HG03432 (cell line): ENCODE measurements around the gene KCTD3.

Experiments used
- ATAC-seq: cut with Tn5 transposase; IDR thresholded peaks from one replicate; pipeline ENCODE4 v1.9.1; 2021; ENCODE audit warnings: mild to moderate bottlenecking, moderate library complexity; ENCODE audit not compliant: unreplicated experiment

Gene KCTD3

DNA sequence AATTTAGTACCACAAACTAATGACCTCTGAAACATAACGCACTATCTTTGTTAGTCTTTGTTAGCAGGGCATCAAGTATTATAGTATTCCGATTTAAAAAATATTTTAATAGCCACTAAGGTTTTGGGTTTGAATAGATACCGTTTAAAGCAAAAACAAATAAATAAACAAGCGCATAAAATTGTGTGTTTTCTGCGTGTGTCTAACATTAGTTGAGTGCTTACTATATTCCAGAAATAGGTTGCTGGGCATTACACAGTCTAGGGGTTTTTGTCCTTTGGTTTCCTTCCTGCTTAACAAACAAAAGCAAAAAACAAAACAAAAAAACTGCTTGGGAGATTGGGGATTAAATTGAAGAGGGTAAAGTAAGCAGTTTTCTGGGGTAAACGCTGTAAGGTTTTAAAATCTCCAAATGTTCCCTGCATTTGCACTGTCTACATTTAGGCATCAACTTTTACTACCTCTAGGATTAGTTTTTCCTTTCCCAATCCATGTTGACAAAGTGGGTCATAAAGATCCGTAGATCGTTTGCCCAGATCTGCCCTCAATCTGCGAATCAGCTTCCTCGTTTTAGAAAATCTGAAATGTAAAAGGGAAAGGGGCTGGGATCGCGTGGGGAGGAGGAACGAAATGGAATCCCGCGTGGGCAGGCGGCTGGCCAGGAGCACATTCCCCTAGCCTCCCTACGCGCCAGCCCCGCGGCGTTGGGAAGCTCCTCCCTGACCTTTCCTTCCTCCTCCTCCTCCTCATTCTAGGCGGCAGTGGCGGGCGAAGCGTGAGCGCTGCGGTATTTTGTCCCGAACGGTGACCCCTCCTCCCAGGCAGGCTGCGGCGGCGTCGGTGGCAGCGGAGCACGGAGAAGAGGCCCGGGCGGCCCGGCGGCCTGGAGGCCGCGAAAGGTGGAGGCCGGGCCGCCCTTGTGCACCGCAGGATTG lies at the start of gene KCTD3:
KCTD3 (plus strand) TSS at position 749 of the 935 bp plus-strand sequence. CDS start 382 bp downstream, outside the sequence.
- ATAC-seq: peak; percentile 73

DNA sequence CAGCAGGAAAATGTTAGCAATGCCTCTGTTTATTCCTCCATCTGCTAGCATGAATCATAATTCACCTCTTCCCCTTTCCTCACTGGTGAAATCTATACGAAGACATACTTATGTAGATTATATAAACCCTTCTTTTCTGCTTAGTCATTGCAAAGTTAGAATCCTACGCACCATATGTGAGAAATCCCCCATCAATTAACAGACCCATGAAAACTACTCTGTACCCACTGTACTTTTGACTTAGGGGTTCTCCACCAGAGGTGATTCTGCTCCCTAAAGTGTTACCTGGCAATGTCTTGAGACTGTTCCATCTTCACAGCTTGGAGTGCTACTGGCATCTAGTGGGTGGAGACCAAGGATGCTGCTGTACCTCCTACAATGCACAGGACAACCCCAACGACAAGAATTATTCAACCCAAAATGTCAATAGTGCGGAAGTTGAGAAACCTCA lies 49.6 kb upstream of the KCTD3 start:
- ATAC-seq: no peak

DNA sequence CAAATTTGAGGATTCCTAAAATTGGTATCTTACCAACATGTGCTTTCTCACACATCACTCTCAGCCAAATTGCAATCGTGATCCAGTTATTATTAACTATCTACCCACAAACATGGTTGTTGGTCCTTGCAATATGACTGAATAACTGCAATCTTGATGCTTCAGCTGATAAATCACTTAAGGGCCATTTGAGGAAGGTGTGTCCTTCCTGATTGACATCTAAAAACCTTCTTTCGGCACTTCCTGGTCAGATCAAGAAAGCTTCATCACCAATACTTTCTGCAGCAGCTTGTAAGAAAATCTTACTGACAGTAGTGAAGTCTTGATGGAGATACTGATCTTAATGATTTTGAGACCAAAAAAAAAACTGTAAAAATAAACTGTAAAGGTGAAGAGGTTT lies 48.5 kb upstream of the KCTD3 start:
- no peak for ATAC-seq

DNA sequence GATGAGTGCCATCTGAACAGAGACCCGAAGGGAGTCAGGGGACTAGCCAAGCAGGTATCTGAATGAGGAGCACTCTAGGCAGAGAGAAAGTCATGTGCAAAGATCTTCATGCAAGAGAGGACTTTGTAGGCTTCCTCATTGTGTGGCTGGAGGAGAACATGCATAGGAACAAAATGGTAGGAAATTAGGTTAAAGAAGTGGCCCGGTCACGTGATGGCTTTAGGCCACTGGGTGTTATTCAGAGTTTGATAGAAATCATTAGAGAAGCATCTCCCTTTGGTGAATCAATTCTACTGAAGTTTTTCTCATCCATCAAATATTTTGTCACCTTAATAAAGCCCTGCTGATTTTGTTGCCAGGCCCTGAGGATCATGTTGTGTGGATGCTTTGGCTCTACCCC lies 45.8 kb upstream of the KCTD3 start:
- no peak for ATAC-seq

DNA sequence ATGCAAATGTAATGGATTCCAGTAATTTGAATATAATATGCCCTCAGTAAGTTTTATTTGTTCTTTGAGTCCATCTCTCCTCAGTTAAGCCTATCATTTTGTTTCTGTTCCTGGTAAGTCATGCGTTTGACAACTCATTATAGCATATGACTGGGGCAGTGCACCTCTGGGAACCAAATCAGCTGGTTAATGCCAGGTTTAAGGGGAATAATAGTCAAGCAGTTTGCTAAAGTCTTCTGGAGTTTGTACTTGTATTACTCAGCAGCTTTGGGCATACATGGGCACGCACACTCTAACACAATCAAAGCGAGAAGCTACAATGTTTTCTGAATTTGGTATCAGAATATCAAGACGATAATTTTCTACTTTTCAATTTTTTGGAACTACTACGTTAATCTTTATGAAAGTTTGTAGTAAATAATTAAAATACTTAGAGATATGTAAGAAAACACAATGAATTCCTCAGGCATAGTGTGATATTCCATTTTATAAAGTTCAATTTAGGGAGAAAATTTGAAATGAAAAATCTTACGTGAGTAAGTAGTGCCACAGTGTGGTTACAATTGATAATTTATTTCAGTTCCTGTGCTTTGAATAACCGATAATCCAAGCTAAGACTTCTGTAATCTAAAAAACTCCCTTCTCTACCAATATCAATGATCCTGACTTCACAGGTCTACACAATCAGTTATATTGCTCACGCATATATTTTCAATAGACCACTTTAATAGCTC lies 43.8 kb upstream of the KCTD3 start:
- ATAC-seq: no peak

DNA sequence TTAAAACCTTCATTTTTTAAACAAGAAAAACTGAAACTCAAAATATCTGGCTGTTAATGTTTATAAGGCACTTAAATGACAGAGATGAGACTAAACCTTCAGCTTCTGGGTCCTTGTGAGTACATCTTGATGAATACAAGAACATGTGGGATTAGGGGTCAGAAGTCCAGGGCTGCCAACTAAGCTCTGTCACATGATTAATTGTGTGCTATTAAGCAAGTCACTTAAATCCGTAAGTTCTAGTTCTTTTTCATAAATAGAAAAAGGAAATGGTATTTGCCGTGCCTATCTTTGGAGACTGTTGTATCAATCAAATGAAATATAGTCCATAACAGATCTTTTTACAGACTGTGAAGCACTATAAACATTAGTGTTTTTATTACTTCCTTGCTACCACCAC lies 43.2 kb upstream of the KCTD3 start:
- no peak for ATAC-seq

DNA sequence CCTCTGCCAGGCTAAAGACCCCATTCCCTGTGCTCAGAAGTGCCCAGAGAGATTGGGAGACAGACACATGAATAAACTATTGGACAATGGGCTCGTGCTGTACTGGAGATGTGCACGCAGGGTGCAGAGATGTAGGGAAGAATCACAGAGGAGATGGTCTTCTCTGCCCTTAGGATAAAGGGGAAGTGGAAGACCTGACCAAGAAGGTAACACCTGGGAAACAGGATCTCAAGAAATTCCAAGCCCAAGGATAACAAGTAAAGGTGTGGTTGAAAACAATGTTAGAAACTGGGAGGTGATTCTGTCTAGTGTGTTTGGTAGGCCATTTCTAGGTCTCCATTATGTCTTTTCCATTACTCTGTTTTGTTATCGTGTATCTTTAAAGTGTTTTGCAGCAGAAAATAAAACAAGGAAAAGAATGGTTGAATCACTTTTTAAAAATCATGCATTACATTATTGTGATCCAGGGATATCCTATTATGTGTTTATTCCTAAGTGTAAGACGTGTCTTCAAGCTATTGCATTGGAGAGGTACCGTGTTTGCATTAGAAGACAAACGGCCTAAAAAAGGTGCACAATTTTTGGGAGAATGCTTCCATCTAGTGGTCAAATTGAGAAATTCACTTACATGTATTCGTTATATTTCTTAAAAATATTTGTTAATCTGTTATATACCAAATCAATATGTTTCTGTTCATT lies 40.8 kb upstream of the KCTD3 start:
- ATAC-seq: peak; percentile 57

DNA sequence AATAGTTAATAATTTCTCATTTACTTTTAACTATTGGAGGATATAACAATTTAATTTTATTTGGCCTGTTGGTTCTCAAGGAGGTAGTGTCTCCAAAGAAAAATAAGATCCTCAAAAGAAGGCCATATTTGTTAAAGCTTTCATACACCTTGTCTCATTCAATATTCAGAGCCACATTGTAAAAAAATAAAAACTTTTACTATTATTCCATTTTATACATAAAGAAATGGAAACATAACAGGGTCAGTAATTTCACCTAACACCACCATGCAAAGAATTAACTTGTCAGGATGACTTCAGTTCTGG lies 40.3 kb upstream of the KCTD3 start:
- no peak for ATAC-seq

DNA sequence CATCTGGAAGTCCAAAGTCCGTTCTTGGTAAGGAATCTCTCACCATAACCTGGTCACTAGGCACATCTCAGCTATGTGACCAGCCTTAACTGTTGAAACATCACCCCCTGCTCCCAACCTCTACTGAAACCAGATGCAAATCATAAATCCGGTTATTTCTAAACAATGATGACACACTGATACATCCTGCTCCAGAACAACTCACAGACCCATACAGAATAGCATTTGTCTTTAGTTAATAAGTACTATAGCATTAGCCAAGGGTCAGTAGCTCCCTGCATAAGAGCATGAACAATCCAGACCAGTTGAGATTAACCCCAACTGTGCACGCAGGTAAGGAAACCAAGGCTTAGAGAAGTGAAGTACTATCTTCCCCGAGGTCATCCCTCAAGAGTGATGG lies 38.0 kb upstream of the KCTD3 start:
- peak; percentile 68 for ATAC-seq

DNA sequence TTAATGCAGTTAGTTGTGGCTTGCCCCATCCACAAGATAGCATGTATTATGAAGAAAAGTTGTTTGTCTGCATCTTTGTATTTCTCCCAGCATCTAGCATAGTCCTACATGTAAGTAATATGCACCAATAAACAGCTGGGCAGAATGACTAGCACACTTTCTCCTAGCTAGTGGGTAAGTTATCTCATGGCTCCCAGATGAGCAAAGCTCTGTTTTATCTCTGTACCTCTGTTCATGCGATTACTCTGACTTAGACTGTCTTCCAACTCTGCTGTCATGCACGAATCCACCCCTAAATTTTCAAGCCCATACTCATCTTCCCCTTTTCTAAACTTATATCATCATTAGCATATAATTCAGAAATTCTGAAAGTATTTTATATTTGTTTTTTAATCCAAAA lies 37.5 kb upstream of the KCTD3 start:
- ATAC-seq: no peak

DNA sequence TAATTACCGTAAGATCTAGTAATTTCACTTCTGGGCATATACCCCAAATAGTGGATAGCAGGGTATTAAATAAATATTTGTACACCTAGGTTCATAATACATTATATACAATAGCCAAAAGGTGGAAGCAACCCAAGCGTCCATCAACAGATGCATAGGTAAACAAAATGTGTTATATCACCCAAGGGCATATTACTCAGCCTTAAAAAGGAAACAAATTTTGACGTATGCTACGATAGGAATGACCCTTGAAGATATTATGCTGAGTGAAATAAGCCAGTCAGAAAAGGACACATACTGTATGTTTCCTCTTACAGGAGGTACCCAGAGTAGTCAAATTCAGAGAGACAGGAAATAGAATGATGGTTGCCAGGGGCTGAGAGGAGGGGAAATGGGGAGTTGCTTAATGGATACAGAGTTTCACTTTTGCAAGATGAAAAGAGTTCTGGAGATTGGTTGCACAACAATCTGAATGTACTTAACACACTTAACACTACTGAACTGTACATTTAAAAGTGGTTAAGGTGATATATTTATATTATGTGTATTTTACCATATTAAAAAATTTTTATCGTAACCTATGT lies 36.6 kb upstream of the KCTD3 start:
- no peak for ATAC-seq

DNA sequence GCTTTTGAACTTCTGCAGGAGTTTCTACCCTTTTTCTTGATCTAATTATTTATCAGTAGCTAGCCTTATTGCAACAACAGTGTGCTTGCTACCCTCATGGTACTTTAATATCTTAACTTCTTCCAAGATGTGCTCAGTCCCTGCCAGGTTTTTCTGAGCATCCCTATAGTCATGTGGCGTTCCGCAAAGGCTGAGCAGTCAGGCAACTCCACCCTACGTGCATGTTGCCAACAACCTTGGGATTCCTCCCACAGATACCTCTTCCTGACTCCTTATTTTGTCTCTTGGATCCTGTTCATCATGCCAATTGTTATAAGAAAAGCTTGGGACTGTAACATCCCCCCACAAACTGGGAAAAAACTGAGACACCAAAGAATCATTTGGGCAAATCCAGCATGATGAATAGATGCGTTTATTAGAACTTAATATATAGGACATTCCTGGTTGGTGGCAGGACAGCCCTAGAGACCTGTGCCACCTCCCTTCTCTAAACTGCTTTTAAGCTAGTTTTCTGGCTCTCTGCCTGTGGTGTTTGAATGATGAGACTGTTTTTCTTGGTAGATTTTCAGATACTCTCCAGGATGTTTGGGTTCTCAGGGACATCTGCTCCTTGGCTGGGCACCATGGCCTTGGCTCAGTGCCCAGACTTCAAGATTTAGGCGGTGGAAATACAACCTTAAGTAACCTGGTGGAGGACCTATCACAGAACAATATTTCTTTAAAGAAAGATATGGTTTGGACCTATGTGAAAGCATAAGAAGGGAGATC lies 27.1 kb upstream of the KCTD3 start:
- ATAC-seq: no peak

DNA sequence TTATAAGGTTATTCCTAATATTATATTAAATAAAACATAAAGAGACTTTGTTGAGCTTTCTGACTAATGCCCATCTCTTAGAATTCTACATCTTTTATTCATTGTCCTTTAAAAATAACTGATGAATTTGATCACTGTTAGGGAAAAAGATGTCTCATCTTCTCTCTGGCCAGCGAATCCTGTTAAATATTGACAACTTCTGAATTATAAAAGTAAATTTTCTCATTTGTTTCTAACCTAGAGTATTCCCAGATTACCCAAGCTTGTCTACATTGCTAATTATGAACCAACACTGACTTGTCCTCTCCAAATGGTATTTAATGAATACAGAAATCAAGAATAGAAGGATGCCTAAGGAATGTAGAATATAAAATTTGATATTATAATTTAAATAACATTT lies 24.8 kb upstream of the KCTD3 start:
- no peak for ATAC-seq

DNA sequence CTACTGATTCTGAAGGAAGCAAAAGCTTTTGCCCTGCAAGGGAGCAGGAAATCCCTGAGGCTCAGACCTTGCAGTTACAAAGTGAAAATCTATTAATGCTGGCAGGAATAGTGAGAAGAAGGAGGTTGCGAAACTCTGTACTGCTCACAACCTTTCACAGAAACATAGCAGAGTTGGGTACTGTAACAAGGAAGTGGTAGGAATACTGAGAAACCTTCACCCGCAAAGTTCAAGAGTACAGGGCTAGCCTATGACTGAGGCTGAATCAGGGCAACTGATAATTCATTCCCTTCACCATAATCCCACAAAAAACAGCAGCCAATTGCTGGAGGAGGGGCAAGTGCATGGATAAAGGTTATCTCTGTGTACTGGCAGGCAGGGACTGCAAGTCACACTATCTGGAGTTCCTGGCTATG lies 23.9 kb upstream of the KCTD3 start:
- ATAC-seq: peak; percentile 97

DNA sequence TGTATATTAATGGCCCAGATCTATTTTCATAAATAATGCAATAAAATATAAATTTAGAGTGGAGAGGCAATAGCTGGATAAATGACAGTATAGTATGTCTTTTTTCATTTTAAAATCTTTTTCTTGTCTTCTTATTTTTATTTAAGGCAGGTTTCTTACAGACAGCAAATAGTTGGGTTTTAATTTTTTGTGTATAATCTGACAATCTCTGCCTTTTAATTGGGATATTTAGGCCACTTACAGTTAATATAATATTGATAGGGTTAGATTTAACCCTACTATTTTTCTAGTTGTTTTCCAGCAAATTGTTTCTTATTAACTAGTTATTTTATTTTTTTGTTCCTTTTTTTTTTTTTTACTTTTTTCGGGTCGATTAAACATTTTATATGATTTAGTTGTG lies 23.3 kb upstream of the KCTD3 start:
- ATAC-seq: no peak

DNA sequence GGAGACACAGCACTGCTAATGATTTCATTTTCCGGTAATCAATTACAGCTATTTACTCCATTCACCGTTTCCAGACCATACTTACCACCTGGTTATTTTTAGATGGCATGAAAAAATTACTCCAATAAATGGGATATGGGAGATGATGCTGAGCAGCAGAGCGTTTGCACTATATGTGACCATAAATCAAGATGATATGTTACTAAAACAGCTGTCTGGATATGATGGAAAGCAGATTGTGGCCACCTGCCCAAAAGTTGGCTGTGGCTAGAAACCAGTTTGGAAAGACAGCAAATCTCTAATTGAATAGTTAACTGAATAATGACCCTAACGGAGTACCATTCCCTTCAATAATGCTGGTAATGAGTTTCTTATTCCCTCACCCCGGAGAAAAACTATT lies 22.5 kb upstream of the KCTD3 start:
- ATAC-seq: no peak

DNA sequence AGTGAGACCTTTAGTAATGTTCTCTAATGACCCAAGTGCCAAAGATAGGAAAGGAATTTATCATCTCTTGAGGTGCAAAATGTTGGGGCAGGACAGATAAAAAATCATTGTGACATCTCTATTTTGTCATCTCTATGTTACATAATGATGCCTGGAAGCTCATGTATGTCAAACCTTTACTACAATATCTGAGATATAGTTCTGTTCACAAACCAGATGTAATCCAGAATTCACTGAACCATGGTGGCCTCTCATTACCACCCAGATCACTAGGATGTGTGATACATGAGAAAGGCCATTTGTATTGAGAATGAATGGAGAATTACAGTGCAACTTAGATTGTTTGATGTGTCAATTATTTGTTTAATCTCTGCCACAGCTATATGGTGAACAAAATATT lies 22.0 kb upstream of the KCTD3 start:
- no peak for ATAC-seq

DNA sequence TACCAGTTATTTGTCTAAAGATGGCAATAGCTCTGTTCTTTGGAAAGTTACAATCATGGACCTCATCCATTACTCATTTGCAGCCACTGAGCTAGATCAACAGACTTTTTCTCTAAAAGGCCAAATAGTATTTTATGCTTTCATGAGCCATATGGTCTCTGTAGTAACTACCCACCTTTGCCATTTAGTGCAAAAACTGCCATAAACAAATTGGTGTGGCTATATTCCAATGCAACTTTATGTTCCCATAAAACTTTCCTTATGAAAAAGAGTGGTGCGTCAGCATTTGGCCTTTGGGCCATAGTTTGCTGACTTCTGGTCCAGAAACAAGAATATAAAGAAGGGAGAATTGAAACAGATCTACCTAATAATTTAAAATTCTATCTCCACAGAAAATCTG lies 20.1 kb upstream of the KCTD3 start:
- no peak for ATAC-seq

DNA sequence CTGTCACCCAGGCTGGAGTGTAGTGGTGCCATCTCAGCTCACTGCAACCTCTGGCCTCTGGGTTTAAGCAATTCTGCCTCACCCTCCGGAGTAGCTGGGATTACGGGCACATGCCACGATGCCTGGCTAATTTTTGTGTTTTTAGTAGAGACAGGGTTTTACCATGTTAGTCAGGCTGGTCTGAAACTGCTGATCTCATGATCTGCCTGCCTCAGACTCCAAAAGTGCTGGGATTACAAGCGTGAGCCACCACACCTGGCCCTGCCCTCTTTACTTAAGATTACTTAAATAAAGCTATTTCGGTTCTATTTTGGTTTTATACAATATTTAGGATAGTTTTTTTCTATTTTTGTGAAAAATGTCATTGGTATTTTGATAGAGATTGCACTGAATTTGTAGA lies 15.3 kb upstream of the KCTD3 start:
- no peak for ATAC-seq

DNA sequence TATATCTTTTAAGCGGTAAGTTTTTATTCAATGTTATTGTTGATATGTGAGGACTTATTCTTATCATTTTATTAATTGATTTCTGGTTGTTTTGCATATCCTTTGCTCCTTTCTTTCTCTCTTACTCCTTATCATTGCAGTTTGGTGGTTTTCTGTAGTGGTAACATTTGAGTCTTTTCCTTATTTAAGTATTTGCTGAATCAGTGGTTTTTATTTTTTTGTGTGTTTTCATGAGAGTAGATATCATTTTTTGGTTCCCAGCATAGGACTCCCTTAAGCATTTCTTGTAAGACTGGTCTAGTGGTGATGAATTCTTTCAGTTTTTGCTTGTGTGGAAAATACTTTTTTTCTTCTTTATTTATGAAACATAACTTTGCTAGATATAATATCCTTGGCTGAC lies 12.2 kb upstream of the KCTD3 start:
- no peak for ATAC-seq

DNA sequence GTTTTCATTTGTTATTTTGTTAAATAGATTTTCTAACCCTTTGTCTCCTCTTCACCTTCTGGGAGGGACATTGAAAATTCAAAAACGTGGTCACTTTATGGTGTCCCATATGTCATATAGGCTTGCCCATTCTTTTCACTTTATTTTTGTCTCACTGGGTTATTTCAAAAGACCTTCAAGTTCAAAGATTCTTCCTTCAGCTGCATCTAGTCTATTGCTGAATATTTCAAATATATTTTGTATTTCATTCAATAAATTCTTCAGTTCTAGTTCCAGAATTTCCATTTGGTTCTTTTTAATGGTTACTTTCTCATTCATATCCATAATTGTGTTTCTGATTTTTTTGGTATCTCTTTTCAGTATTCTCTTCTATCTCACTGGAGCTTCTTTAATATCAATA lies 11.6 kb upstream of the KCTD3 start:
- no peak for ATAC-seq
